HG03066 (cell line): Measurements from ENCODE around the gene ADM2.
"Not testable (repeated sequence)": the region's sequence is repeated elsewhere in the genome, so short reads cannot be mapped to it uniquely, and the experiment has no call there.

Source experiments
- ATAC-seq: cut with Tn5 transposase; IDR thresholded peaks from one replicate; pipeline ENCODE4 v1.9.1; 2021; ENCODE audit warnings: low read depth; ENCODE audit not compliant: unreplicated experiment

ADM2 gene

DNA sequence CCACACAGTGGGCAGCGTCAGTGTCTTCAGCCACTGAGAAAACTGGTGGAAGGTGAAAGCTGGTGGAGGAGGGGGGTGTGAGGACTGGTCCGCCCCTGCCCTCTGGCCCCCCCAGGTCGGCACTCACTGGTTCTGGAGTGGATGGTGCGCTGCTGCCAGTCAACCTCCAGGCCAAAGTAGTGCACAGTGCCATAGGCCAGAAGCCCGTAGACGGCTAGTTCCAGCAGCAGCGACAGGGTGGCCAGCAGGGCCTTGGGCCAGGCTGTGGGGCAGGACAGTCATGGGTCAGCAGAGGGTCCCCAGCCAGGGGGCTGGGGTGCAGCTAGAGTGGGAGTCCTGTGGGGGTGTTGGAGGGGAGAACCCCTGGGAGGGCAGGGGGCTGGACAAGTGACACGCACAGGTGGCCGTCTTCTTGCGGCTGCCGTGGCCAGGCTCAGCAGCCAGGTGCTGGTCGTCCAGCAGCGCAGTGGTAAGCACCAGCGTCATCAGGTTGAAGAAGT is 24.0 kb downstream of the ADM2 start:
- no peak for ATAC-seq

DNA sequence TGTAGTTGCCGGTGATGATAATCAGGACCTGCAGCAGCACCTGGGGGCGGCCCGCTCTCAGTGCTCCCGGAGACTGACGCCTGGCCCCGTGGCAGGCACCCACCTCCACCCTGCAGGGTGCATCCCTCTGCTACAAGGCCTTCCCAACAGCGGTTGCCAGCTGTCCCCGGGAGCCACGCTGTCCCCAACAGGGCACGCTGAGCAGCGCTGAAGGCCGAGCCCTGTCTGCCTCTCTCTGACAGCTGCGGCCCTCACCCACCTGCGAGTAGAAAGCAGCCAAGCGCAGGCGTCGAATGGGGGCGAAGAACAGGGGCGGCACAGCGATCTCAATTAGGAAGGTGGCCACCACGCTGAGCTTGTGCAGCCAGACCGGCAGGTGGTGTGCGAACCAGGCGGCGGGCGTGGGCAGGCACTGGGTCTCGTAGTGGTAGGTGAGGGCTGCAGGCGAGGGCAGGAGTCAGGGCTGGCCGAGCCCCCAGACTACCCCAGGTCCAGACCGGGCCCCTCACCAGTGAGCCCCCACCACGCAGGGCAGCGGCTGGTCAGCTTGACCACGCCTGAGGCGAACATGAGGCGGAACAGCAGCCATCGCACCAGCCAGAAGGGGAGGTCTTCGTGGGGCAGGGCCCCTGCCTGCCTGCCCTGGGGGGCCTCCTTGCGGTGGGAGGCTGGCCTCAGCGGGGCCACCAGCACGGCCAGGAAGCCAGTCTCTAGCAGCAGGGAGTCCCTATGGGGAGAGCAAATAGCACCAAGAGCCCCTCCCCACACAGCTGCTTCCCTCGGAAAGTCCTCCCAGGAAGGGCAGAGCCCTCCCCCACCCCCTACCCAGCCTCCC is 24.6 kb downstream of the ADM2 start:
- no peak for ATAC-seq

DNA sequence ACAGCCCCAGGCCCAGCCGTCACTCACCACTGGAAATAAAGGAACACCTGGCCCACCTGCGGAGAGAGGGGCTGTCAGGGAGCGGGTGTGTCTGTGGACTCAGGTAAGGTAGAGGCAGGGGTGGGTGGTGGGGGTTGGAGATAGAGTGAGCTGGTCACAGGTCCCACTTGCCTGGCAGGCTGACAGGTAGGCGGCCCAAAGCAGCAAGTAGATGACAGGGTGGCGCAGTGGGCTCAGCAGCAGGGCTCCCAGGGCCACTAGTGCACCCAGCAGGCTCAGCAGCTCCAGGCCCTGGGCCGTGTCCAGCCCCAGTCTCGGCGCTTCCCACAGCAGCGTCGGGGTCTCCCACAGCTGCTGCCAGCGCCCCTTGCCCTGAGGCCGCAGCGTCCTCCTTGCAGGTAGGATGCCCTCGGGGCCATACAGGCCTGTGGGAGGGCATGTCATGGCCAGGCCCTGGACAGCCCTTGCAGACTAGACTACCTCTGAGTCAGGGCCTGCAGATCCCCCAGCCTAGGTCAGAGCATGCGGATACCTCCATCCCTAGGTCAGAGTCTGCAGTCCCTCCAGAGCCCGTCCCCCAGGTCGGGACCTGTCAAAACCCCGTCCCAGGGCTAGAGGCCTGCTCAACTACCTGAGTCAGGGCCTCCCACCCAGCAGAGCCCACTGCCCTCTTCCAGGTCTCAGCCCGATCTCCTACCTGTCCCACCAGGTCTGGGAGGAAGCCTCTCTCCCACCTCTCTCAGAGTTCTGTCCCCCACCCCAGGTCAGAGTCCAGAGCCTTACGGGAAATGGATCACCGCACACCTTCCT is 25.5 kb downstream of the ADM2 start:
- ATAC-seq, result no peak

DNA sequence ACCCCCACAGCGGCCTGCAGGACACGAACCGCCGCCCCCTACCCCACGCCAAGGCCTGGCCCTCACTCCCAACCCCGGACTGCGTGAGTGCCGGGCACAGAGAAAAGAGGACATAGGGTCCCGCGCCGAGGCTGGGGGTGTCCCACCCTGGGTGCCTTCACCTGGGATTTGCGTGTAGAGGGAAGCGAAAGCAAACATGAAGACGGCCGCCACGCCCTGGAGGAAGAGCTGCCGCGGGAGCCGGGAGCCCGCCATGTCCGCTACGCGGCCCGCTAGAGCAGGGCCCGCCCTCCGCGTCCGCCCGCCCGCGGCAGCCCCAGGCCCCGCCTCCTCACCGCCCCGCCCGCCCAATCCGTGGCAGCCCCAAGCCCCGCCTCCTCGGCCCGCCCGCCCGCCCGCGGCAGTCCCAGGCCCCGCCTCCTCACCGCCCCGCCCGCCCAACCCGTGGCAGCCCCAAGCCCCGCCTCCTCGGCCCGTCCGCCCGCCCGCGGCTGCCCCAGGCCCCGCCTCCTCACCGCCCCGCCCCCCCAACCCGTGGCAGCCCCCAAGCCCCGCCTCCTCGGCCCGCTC is 26.2 kb downstream of the ADM2 start, which contains the start of gene LMF2:
TSS of gene LMF2 (minus strand) at position 282 of the 570 bp plus-strand sequence. CDS start at position 255, 27 bp downstream.
- peak; percentile 54 for ATAC-seq

DNA sequence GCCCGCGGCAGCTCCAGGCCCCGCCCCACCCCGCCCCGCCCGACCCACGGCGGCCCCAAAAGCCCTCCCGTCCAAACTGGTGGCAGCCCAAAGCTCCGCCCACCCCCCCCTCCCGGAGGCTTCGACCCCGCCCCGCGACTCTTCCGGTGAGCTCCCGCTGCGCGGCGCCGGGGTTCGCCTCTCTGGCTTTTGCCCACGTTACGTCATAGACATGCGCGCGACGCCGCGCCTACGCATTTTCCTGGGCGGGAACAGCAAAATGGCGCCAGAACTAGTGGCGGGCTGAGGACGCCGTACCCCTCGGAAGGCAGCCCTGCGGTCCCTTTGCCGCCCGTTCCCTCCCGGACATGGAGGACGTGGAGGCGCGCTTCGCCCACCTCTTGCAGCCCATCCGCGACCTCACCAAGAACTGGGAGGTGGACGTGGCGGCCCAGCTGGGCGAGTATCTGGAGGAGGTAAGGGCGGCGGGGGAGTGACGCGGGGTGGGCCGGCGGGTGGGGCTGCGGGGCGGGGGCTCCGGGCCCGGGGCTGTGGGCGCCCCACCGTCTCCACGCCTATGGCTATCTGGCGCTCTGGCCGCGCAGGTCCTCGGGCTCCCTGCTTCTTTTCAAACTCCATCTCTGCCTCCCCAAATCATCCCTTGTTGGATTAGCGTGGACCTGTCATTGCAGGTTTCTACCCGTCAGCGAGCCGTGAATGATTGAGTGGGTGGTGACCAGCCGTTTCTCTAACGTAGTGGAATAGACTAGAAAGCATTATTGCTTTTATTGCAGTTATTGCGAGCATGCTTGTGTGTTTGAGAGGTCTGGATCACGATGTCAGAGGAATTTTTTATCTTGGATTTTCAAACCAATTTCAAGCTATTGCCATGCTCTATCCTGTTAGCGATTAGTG is 26.9 kb downstream of the ADM2 start, which contains the start of gene NCAPH2:
TSS of gene NCAPH2 (plus strand) at position 234 of the 894 bp plus-strand sequence. CDS start at position 348, 114 bp downstream.
- peak; percentile 64 for ATAC-seq

DNA sequence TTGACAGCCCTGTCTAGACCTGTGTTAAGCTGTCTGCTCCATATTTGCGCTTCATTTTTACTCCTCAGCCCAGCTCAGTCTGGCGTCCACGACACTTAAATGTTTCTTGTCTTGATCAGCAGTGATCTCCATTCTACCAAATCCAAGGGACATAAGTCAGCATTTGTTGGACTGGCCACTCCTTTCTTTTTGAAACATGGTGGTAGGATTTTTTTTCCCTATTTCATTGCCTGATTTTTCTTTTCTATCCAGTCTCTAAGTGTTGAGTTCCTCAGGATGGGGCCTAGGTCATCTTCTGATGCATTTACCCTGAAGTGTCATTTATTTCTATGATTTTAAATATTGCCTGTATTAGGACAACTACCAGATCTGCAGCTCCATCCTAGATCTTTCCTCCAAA is 27.6 kb downstream of the ADM2 start:
- ATAC-seq, result no peak

DNA sequence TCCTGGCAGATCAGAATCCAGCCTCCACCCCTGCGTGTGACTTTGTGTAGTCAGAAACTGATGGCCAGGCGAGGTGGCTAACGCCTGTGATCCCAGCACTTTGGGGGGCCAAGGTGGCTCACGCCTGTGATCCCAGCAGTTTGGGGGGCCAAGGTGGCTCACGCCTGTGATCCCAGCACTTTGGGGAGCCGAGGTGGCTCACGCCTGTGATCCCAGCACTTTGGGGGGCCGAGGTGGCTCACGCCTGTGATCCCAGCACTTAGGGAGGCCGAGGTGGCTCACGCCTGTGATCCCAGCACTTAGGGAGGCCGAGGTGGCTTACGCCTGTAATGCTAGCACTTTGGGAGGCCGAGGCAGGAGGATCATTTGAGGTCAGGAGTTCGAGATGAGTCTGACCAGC is 31.8 kb downstream of the ADM2 start:
- ATAC-seq, result no peak

DNA sequence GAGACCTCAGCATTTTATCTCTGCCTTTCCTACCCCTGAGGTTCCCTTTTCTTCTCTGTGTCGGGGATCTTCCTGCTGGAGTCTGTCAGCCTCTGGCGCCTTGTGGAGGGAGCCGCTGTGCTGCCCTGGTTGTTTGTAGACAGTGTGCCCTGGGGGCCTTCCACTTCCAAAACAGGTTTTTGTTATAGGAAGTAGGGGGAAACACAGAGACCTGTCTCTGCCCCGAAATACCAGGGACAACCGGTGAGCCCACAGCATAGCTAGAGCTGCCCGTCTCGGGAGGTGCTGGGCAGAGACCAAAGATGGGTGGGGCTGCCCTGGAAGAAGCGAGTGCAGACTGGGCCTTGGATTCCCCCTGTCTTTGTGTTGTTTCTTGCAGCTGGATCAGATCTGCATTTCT is 34.7 kb downstream of the ADM2 start:
- ATAC-seq, result no peak

DNA sequence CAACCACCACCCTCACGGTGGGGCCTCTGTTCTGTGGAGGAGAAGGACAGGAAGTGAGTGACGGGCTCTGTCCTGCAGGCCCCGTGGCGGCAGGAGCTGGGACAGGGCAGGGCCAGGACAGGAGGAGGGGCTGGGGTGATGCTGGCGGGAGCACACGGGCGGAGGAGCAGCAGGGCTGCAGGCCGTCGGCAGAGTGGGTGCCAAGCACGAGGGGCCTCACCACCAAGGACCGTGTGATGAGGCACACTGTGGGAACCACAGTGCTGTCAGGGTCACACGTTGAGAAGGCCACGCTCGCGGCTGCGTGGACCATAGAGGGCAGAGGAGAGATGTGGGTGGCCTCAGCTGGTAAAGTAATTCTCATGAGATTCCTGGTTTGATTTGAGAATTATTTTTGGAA is 35.5 kb downstream of the ADM2 start:
- ATAC-seq, result no peak

DNA sequence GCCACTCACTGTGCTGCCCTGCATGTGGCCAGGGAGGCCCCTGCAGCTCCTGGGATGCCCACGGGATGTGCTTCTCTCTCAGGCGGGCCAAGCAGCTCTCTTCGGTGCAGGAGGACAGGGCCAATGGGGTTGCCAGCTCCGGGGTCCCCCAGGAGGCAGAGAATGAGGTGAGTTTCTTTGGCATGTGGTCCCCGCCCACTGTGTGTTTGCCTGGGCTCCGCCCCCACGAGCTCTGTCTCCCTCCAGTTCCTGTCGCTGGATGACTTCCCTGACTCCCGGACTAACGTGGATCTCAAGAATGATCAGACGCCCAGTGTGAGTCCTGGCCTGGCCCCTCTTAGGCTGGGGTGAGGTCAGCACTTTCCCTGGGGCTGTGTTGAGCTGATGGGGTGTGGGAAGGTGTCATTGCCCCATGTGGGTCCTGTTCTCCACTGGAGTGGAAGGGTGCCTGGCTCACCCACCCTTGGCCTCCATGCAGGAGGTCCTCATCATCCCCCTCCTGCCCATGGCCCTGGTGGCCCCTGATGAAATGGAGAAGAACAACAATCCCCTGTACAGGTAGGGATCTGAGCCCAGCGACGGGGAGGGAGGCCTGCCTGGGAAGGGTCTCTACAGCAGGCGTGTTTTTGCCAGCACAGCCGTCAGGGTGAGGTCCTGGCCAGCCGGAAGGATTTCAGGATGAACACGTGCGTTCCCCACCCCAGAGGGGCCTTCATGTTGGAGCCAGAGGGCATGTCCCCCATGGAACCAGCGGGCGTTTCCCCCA is 36.3 kb downstream of the ADM2 start:
- no peak for ATAC-seq

DNA sequence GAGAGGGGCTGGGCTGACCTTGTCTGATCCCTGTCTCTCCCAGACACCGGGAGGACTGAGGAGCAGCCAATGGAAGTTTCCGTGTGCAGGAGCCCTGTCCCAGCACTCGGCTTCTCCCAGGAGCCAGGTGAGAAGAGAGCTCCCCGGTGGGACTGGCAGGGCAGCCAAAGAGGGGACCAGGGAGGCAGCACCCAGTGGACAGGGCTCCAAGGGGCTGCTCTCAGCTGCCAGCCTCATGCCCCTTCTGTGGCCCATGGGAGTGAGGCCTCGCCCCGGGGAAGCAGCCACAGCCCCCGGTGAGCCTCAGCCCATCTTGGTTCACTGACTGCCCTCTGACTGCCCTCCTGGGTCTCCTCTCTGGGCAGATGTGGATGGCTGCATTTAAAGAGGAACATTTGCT is 37.3 kb downstream of the ADM2 start:
- ATAC-seq, result no peak

DNA sequence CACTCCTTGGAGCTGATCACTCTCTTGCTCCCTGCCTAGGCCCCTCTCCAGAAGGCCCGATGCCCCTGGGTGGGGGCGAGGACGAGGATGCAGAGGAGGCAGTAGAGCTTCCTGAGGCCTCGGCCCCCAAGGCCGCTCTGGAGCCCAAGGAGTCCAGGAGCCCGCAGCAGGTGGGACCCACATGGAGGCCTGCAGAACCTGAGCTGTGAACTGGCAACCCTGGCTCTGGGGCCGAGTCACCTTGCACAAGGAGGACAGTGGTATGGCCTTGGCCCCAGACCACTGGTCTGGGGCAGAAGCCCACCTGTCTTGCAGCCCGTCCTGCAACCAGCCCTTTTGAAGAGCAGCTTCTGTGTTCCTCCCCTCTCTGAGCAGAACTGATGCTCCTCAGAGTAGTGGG is 37.8 kb downstream of the ADM2 start:
- no peak for ATAC-seq

DNA sequence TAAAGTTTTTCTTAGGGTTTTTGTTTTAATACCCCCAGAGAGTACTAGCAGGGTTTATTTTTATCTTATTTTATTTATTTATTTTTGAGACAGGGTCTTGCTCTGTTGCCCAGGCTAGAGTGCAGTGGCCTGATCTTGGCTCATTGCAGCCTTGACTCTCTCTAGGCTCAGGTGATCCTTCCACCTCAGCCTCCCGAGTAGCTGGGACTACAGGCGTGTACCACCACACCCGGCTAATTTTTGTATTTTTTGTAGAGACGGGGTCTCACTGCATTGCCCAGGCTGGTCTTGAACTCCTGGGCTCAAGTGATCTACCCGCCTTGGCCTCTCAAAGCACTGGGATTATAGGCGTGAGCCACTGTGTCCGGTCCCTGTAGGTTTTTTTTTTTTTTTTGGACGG is 38.8 kb downstream of the ADM2 start:
- not testable (repeated sequence) for ATAC-seq

DNA sequence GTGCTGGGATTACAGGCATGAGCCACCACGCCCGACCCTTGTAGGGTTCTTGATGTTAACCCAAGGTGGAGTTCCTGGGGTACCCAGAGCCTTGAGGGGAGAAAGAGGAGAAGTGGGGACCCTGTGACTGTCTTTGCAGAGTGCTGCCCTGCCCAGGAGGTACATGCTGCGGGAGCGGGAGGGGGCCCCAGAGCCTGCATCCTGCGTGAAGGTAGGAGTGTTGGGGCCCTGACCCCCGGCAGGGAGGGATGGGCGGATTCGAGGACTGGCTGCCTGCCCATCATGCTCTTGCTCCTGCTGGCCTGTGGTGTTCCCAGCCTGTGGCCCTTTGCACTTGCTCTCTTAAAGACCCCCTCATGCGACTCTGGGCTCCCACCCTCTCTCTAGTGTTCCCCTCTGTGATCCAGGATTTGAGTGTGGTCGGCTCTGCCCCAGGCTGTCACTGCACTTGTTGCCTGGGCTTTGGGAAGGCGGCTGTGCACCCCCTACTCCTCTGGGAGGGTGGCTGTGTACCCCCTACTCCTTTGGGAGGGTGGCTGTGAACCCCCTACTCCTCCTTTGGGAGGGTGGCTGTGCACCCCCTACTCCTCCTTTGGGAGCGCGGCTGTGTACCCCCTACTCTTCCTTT is 39.6 kb downstream of the ADM2 start:
- no peak for ATAC-seq

DNA sequence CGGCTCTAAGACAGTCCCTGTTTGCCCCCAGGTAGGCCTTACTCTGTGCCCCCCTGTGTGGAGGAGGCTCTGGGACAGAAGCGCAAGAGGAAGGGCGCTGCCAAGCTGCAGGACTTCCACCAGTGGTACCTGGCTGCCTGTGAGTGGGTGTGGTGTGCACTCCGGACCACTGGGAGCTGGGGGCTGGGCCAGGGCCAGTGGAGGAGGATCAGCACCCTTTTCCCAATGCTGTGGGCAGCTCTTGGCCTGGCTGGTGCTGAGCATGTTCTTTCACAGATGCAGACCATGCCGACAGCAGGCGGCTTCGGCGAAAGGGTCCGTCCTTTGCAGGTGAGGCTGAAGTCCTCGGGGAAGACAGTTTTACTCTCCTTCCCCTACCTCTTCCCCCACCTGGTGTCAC is 40.4 kb downstream of the ADM2 start:
- ATAC-seq, result no peak

DNA sequence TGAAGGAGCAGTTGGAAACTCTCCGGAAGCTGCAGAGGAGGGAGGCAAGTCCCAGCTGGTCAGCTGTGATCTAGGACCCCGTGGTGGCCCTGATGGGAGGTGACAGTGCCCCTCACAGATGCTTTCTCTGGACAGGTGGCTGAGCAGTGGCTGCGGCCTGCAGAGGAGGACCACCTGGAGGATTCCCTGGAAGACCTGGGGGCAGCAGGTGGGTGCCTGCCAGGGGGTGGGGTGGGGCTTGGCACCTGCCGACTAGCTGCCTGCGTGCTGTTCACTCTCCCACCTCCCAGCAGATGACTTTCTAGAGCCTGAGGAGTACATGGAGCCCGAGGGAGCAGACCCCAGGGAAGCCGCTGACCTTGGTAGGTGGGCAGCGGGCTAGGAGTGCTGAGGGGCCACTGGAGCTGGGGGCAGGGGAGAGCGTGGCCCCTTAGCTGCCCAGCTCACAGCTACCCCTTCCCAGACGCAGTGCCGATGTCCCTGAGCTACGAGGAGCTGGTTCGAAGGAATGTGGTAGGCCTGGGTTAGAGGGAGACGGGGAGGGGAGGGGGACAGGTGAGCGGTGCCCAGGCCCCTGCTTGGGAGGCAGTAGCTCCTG is 41.0 kb downstream of the ADM2 start:
- no peak for ATAC-seq

DNA sequence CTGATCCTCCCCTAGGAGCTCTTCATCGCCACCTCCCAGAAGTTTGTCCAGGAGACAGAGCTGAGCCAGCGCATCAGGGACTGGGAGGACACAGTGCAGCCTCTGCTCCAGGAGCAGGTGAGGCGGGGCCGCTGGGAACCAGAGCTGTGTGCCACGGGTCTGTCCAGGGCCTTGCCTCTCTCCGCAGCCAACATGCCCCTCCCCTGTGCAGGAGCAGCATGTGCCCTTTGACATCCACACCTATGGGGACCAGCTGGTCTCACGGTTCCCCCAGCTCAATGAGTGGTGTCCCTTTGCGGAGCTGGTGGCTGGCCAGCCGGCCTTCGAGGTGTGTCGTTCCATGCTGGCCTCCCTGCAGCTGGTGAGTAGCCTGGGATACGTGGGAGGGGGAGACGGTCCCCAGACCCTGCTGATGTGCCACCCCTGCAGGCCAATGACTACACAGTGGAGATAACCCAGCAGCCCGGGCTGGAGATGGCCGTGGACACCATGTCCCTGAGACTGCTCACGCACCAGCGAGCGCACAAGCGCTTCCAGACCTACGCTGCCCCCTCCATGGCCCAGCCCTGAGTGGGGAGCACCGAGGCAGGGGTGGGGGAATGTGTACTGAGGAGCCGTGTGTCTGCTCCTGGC is 41.6 kb downstream of the ADM2 start:
- no peak for ATAC-seq

DNA sequence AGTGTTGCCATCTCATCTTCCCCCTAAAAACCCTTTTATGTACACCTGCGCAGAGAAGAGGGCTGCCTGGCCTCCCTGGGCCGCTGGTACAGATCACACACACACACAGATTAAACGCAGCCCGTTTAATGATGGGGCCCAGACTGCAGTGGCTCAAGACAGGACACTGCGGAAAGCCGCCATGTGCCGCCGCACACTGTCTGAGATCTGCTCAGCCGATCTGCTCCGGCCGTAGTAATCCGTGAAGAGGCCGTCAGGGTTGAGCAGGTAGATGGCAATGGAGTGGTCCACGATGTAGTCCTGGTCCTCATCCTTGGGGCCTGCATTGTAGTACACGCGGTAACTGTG is 42.1 kb downstream of the ADM2 start:
- ATAC-seq, result no peak
